OCI-LY7 (cell line): ENCODE measurements around the gene FDXR. TPM values are rescaled to one million over a fixed set of nuclear protein-coding genes. Genes with fewer than 3 reads are reported as not detected.

Experiments
- BruUV-seq: library from RNA; stranded (reverse); fragments of 400-500 nt; replicated peaks from 2 replicates; lab custom pipeline; 2021; lab: Mats Ljungman, UMichigan
- CTCF ChIA-PET: fragments of 300-600 bp; sonication (Branson Sonifier 250); formaldehyde crosslinking; loops from one replicate; lab custom pipeline; 2022; ENCODE audit warnings: antibody characterized with exemption; ENCODE audit not compliant: unreplicated experiment; lab: Charles Lee
- POLR2A ChIA-PET: fragments of 300-600 bp; sonication (Branson Sonifier 250); formaldehyde crosslinking; loops from one replicate; lab custom pipeline; 2022; ENCODE audit warnings: antibody characterized with exemption; lab: Charles Lee
- DNase-seq: peaks from one replicate; pipeline ENCODE4 v3.0.0-alpha.2; 2015; ENCODE audit warnings: low spot score
- H2AFZ ChIP-seq: fragments of 200-600 bp; sonication (generic), shearing (Covaris generic); 2 replicates; pipeline ENCODE4 v1.6.1; 2014; ENCODE audit warnings: mild to moderate bottlenecking, antibody characterized with exemption, low read length, moderate library complexity
- H3K27ac ChIP-seq: fragments of 200-600 bp; sonication (generic); 2 replicates; pipeline ENCODE4 v1.5.1; 2014; ENCODE audit warnings: mixed run types, low read depth, mild to moderate bottlenecking, moderate library complexity, low read length, inconsistent platforms; ENCODE audit not compliant: poor library complexity, severe bottlenecking
- H3K36me3 ChIP-seq: fragments of 200-600 bp; sonication (generic); 2 replicates; pipeline ENCODE4 v1.6.1; 2014; ENCODE audit warnings: mild to moderate bottlenecking, antibody characterized with exemption, low read length, moderate library complexity, mixed read lengths; ENCODE audit not compliant: insufficient read depth
- H3K4me1 ChIP-seq: fragments of 200-600 bp; sonication (generic); 2 replicates; pipeline ENCODE4 v1.5.1; 2014; ENCODE audit warnings: mild to moderate bottlenecking, low read length; ENCODE audit not compliant: insufficient read depth, poor library complexity, severe bottlenecking
- H3K4me2 ChIP-seq: fragments of 200-600 bp; sonication (generic); 2 replicates; pipeline ENCODE4 v1.6.1; 2014; ENCODE audit warnings: mild to moderate bottlenecking, low read length
- H3K4me3 ChIP-seq: fragments of 200-600 bp; sonication (generic); 2 replicates; pipeline ENCODE4 v1.5.1; 2014; ENCODE audit warnings: mild to moderate bottlenecking, low read depth, low read length; ENCODE audit not compliant: poor library complexity, severe bottlenecking
- H3K79me2 ChIP-seq: fragments of 200-600 bp; sonication (generic); 2 replicates; pipeline ENCODE4 v1.6.1; 2016; ENCODE audit warnings: low read depth, mild to moderate bottlenecking, low read length, moderate library complexity, mixed read lengths; ENCODE audit not compliant: insufficient read depth
- H3K9me2 ChIP-seq: fragments of 200-600 bp; sonication (generic); 2 replicates; pipeline ENCODE4 v1.6.1; 2016; ENCODE audit warnings: mild to moderate bottlenecking, low read length, mixed read lengths; ENCODE audit not compliant: insufficient read depth
- H3K9me3 ChIP-seq: fragments of 200-600 bp; sonication (generic); 2 replicates; pipeline ENCODE4 v1.6.1; 2014; ENCODE audit warnings: mild to moderate bottlenecking, mixed run types, low read length, mixed read lengths
- H4K20me1 ChIP-seq: fragments of 200-600 bp; sonication (generic); 2 replicates; pipeline ENCODE4 v1.6.1; 2014; ENCODE audit warnings: mild to moderate bottlenecking, antibody characterized with exemption, low read length, moderate library complexity, mixed read lengths; ENCODE audit not compliant: insufficient read depth
- CTCF ChIP-seq: fragments of 200-600 bp; sonication (generic); conservative IDR thresholded peaks from 2 replicates; pipeline ENCODE4 v1.5.1; 2014; ENCODE audit warnings: mild to moderate bottlenecking, antibody characterized with exemption, low read length, moderate library complexity, mixed read lengths
- EZH2phosphoT487 ChIP-seq: fragments of 200-600 bp; sonication (generic); IDR thresholded peaks from 2 replicates; pipeline ENCODE4 v1.6.1; 2018; ENCODE audit warnings: low read depth, borderline replicate concordance, mild to moderate bottlenecking, mixed run types, antibody characterized with exemption, low read length, moderate library complexity, mixed read lengths
- intact Hi-C: fragments of 100-400 bp; cut with micrococcal nuclease; formaldehyde crosslinking; loops from one replicate; pipeline ENCODE4 v1.10.0; 2022; ENCODE audit not compliant: unreplicated experiment
- total RNA-seq, 2 experiments: library from RNA; depleted of rRNA in 1 of 2; stranded (reverse); fragments of >200 nt in 1 of 2; shearing (Covaris generic) in 1 of 2; gene quantifications; 2 replicates each; pipeline ENCODE4 v1.2.3, GENCODE V29; 2014 to 2022

Gene FDXR
- total RNA-seq, 2 experiments from 2014 or later: 12.2 to 18.3 TPM

- H3K9me3 ChIP-seq: no peaks in the 10 kb centered on the region
- H3K4me1 ChIP-seq: peaks cover 5% of the 10 kb centered on the region
- BruUV-seq: no TSS peak
- intact Hi-C loops: no loop called here
- no peaks in the 10 kb centered on the region for H3K9me2 ChIP-seq
- no peaks in the 10 kb centered on the region for H3K79me2 ChIP-seq
- H4K20me1 ChIP-seq: no peaks in the 10 kb centered on the region
- ChIA-PET CTCF (no interaction called here), POLR2A (no interaction called here)
- H3K4me3 ChIP-seq: no peak overlapping the region
- H2AFZ ChIP-seq: no peak overlapping the region
- DNase-seq: no peak
- H3K4me2 ChIP-seq: no peak overlapping the region
- H3K36me3 ChIP-seq: no peaks in the 10 kb centered on the region
- H3K27ac ChIP-seq: no peak overlapping the region
- TF ChIP-seq CTCF (no peak), EZH2phosphoT487 (no peak)
These were observed 6.5 kb upstream of the FDXR start for GRCh38 chr17:74879308-74879707.

GRCh38 chr17:74878658-74879057, 5.9 kb upstream of the FDXR start:
- Histone ChIP-seq H3K27ac (no peak overlapping the region), H3K4me2 (no peak overlapping the region), H3K9me2 (no peaks in the 10 kb centered on the region), H3K36me3 (no peaks in the 10 kb centered on the region), H3K4me3 (no peak overlapping the region), H3K9me3 (no peaks in the 10 kb centered on the region), H2AFZ (no peak overlapping the region), H3K79me2 (no peaks in the 10 kb centered on the region), H4K20me1 (no peaks in the 10 kb centered on the region), H3K4me1 (peaks cover 10% of the 10 kb centered on the region)
- TF ChIP-seq EZH2phosphoT487 (no peak), CTCF (no peak)
- no peak for DNase-seq
- POLR2A ChIA-PET: no interaction called here
- CTCF ChIA-PET: interaction anchor here (0.8 kb wide), 1 partner anchor 14 kb away, joined by 3 read pairs; no protein-coding TSS in a partner anchor
- intact Hi-C loops: no loop called here
- BruUV-seq: no TSS peak
